Right lobe of liver (tissue), 4 donors: Measurements from ENCODE around the gene HHAT.

ENCODE experiments used
- POLR2A ChIP-seq: fragments of 450-650 bp; IDR thresholded peaks from one replicate; pipeline ENCODE4 v1.6.1; 2017; ENCODE audit warnings: antibody characterized with exemption, mild to moderate bottlenecking
- TF ChIP-seq, protein P1 (sequence below), 4 donors: fragments of 200-600 bp in 3 of 4; fragments of 450-650 bp in 1 of 4; IDR thresholded peaks; one replicate each; pipeline versions ENCODE4 v1.5.1 to v1.8.0; 2016 to 2022; ENCODE audit warnings: antibody characterized with exemption in 4 of 4, mild to moderate bottlenecking in 2 of 4
- donor health status: DM: no; HTN: no; CAD: no.
- donor health status: DM: no; HTN: no; CAD: no.
- donor health status: DM: no; HTN: yes; CAD: no.

DNA sequence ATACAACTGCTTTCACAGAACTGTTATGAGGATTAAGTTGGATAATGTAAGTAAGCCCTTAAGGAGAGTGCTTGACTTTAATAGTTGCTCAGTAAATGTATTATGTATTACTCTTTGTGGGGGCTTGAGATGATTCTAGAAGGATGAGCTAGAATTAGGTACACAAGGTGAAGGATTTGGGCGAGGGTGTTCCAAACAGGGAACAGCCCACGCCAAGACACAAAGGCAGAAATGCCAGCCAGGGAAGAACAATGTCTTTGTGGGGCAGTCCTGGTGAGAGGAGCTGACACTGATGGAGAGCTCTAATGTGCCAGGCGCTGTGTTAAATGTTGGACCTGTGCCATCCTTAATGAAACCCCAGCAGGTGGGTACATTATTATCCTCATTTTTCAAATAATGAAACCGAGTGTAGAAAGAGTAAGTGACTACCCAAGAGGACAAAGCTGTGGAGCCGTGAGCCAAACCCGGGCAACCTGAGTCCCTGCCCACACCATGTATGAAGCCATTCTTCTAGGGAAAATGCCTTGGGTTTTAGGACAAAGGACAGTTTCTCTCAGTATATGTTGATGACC is 362.4 kb downstream of the HHAT start:
- TF ChIP-seq, protein P1, sequence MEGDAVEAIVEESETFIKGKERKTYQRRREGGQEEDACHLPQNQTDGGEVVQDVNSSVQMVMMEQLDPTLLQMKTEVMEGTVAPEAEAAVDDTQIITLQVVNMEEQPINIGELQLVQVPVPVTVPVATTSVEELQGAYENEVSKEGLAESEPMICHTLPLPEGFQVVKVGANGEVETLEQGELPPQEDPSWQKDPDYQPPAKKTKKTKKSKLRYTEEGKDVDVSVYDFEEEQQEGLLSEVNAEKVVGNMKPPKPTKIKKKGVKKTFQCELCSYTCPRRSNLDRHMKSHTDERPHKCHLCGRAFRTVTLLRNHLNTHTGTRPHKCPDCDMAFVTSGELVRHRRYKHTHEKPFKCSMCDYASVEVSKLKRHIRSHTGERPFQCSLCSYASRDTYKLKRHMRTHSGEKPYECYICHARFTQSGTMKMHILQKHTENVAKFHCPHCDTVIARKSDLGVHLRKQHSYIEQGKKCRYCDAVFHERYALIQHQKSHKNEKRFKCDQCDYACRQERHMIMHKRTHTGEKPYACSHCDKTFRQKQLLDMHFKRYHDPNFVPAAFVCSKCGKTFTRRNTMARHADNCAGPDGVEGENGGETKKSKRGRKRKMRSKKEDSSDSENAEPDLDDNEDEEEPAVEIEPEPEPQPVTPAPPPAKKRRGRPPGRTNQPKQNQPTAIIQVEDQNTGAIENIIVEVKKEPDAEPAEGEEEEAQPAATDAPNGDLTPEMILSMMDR (IDR thresholded peaks at IDR 0.05): no peak
- TF ChIP-seq POLR2A: no peak
